HK-2 (cell line): Measurements from ENCODE around the gene RRP9.
"Not testable (repeated sequence)": the region's sequence is repeated elsewhere in the genome, so short reads cannot be mapped to it uniquely, and the experiment has no call there.

Source experiments
- DNase-seq: peaks from one replicate; pipeline ENCODE4 v3.0.0-alpha.2; 2018; ENCODE audit not compliant: unreplicated experiment

RRP9 gene

GRCh38 chr3:51904034-51904823 is 37.5 kb downstream of the RRP9 start:
- DNase-seq, result no peak

- peak; percentile 41 for DNase-seq
These were observed 39.3 kb downstream of the RRP9 start for GRCh38 chr3:51902361-51902760.

GRCh38 chr3:51900043-51900442 is 41.7 kb downstream of the RRP9 start:
- DNase-seq, result not testable (repeated sequence)

GRCh38 chr3:51897391-51897790 is 44.3 kb downstream of the RRP9 start:
- DNase-seq, result no peak

GRCh38 chr3:51896607-51897305 is 44.9 kb downstream of the RRP9 start:
- DNase-seq, result no peak

GRCh38 chr3:51894939-51895338 is 46.8 kb downstream of the RRP9 start:
- no peak for DNase-seq

- no peak for DNase-seq
These were observed 47.3 kb downstream of the RRP9 start for GRCh38 chr3:51894391-51894790.

GRCh38 chr3:51891242-51892039 is 50.3 kb downstream of the RRP9 start:
- DNase-seq, result no peak

GRCh38 chr3:51888463-51889105 is 53.1 kb downstream of the RRP9 start:
- no peak for DNase-seq

- no peak for DNase-seq
These were observed 54.1 kb downstream of the RRP9 start for GRCh38 chr3:51887620-51888019.

- DNase-seq, result no peak
These were observed 55.3 kb downstream of the RRP9 start for GRCh38 chr3:51886447-51886846.
